Adrenal gland (tissue), 5 donors: ENCODE results near the gene ZNF169.
"Not testable (repeated sequence)": the region's sequence is repeated elsewhere in the genome, so short reads cannot be mapped to it uniquely, and the experiment has no call there.

Experiments
- POLR2A ChIP-seq, 2 donors: fragments of 450-650 bp; IDR thresholded peaks; one replicate each; pipeline ENCODE4 v1.6.1; 2017; ENCODE audit warnings: antibody characterized with exemption in 2 of 2, mild to moderate bottlenecking in 2 of 2, moderate library complexity in 1 of 2
- TF ChIP-seq, protein P1 (sequence below), 6 experiments: fragments of 450-650 bp in 4 of 6; fragments of 200-600 bp in 2 of 6; sonication (generic) in 1 of 6; IDR thresholded peaks; 1 replicate in 5 of 6; 2 replicates in 1 of 6; pipeline versions ENCODE4 v1.5.1 to v1.8.0; 2016 to 2021; ENCODE audit warnings: antibody characterized with exemption in 6 of 6, mild to moderate bottlenecking in 2 of 6, moderate library complexity in 1 of 6
- donor health status: DM: no; HTN: no; CAD: no.

DNA sequence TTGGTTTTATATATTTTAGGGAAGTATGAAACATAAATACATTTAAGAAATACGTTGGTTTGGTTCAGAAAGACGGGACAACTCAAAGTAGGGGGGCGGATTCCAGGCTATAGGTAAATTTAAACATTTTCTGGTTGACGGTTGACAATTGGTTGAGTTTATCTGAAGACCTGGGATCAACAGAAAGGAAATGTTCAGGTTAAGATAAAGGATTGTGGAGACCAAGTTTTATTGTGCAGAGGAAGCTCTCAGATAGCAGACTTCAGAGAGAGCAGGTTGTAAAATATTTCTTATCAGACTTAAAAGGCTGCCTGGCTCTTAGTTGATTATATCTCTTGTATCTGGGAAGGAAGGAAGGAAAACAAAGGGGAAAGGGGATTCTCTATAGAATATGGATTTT lies 17.9 kb downstream of the ZNF169 start:
- TF ChIP-seq POLR2A (IDR thresholded peaks at IDR 0.05), result not testable (repeated sequence)
- TF ChIP-seq, protein P1, sequence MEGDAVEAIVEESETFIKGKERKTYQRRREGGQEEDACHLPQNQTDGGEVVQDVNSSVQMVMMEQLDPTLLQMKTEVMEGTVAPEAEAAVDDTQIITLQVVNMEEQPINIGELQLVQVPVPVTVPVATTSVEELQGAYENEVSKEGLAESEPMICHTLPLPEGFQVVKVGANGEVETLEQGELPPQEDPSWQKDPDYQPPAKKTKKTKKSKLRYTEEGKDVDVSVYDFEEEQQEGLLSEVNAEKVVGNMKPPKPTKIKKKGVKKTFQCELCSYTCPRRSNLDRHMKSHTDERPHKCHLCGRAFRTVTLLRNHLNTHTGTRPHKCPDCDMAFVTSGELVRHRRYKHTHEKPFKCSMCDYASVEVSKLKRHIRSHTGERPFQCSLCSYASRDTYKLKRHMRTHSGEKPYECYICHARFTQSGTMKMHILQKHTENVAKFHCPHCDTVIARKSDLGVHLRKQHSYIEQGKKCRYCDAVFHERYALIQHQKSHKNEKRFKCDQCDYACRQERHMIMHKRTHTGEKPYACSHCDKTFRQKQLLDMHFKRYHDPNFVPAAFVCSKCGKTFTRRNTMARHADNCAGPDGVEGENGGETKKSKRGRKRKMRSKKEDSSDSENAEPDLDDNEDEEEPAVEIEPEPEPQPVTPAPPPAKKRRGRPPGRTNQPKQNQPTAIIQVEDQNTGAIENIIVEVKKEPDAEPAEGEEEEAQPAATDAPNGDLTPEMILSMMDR (IDR thresholded peaks at IDR 0.05), result not testable (repeated sequence)
